Measurements from ENCODE around the gene LAMC3. TPM values are rescaled to one million over a fixed set of nuclear protein-coding genes. Genes with fewer than 3 reads are reported as not detected.
"Not testable (repeated sequence)": the region's sequence is repeated elsewhere in the genome, so short reads cannot be mapped to it uniquely, and the experiment has no call there.

The LAMC3 gene
- total RNA-seq, 1 experiment from 2014 or later, result 1.8 TPM

- in situ Hi-C loops (cut with HindIII; ENCODE audit: low sequenced_read_pairs), result no loop called here
- no peak for DNase-seq (ENCODE audit: low spot score)
Measured at GRCh38 chr9:131103024-131103423, 94.0 kb downstream of the LAMC3 start.

GRCh38 chr9:131103535-131103934 lies 94.6 kb downstream of the LAMC3 start:
- in situ Hi-C loops (cut with HindIII; ENCODE audit: low sequenced_read_pairs), result no loop called here
- no peak for DNase-seq (ENCODE audit: low spot score)

- in situ Hi-C loops (cut with HindIII; ENCODE audit: low sequenced_read_pairs), result no loop called here
- DNase-seq (ENCODE audit: low spot score), result no peak
Measured at GRCh38 chr9:131104016-131104740, 95.2 kb downstream of the LAMC3 start.

GRCh38 chr9:131105952-131106351 lies 97.0 kb downstream of the LAMC3 start:
- DNase-seq (ENCODE audit: low spot score), result no peak
- in situ Hi-C loops (cut with HindIII; ENCODE audit: low sequenced_read_pairs), result no loop called here

- in situ Hi-C loops (cut with HindIII; ENCODE audit: low sequenced_read_pairs), result no loop called here
- DNase-seq (ENCODE audit: low spot score), result peak; percentile 10
Measured at GRCh38 chr9:131107760-131108159, 98.8 kb downstream of the LAMC3 start.

GRCh38 chr9:131111186-131111853 lies 102.3 kb downstream of the LAMC3 start:
- in situ Hi-C loops (cut with HindIII; ENCODE audit: low sequenced_read_pairs), result no loop called here
- DNase-seq (ENCODE audit: low spot score), result no peak

GRCh38 chr9:131111854-131112311 lies 102.9 kb downstream of the LAMC3 start:
- in situ Hi-C loops (cut with HindIII; ENCODE audit: low sequenced_read_pairs), result no loop called here
- DNase-seq (ENCODE audit: low spot score), result peak; percentile 28

- in situ Hi-C loops (cut with HindIII; ENCODE audit: low sequenced_read_pairs), result no loop called here
- no peak for DNase-seq (ENCODE audit: low spot score)
Measured at GRCh38 chr9:131112374-131113154, 103.6 kb downstream of the LAMC3 start.

GRCh38 chr9:131113655-131114054 lies 104.7 kb downstream of the LAMC3 start:
- DNase-seq (ENCODE audit: low spot score), result no peak
- in situ Hi-C loops (cut with HindIII; ENCODE audit: low sequenced_read_pairs), result no loop called here

- no peak for DNase-seq (ENCODE audit: low spot score)
- in situ Hi-C loops (cut with HindIII; ENCODE audit: low sequenced_read_pairs), result no loop called here
Measured at GRCh38 chr9:131114084-131114535, 105.1 kb downstream of the LAMC3 start.

GRCh38 chr9:131115360-131115742 lies 106.4 kb downstream of the LAMC3 start:
- in situ Hi-C loops (cut with HindIII; ENCODE audit: low sequenced_read_pairs); DNase-seq (ENCODE audit: low spot score): not testable (repeated sequence)

- in situ Hi-C loops (cut with HindIII; ENCODE audit: low sequenced_read_pairs), result no loop called here
- DNase-seq (ENCODE audit: low spot score), result peak; percentile 66
Measured at GRCh38 chr9:131116281-131117120, 107.5 kb downstream of the LAMC3 start.

- no peak for DNase-seq (ENCODE audit: low spot score)
- in situ Hi-C loops (cut with HindIII; ENCODE audit: low sequenced_read_pairs), result no loop called here
Measured at GRCh38 chr9:131117121-131117761, 108.3 kb downstream of the LAMC3 start.

GRCh38 chr9:131117762-131118145 lies 108.8 kb downstream of the LAMC3 start:
- in situ Hi-C loops (cut with HindIII; ENCODE audit: low sequenced_read_pairs), result no loop called here
- DNase-seq (ENCODE audit: low spot score), result no peak

- DNase-seq (ENCODE audit: low spot score), result no peak
- in situ Hi-C loops (cut with HindIII; ENCODE audit: low sequenced_read_pairs), result no loop called here
Measured at GRCh38 chr9:131119600-131119999, 110.6 kb downstream of the LAMC3 start.

- DNase-seq (ENCODE audit: low spot score), result no peak
- in situ Hi-C loops (cut with HindIII; ENCODE audit: low sequenced_read_pairs), result no loop called here
Measured at GRCh38 chr9:131120620-131121228, 111.8 kb downstream of the LAMC3 start.

- DNase-seq (ENCODE audit: low spot score), result no peak
- in situ Hi-C loops (cut with HindIII; ENCODE audit: low sequenced_read_pairs), result no loop called here
Measured at GRCh38 chr9:131121346-131121745, 112.4 kb downstream of the LAMC3 start.

- DNase-seq (ENCODE audit: low spot score), result no peak
- in situ Hi-C loops (cut with HindIII; ENCODE audit: low sequenced_read_pairs), result no loop called here
Measured at GRCh38 chr9:131122158-131122557, 113.2 kb downstream of the LAMC3 start.

GRCh38 chr9:131125038-131125287 lies 116.0 kb downstream of the LAMC3 start:
- DNase-seq (ENCODE audit: low spot score), result no peak

More at GRCh38 chr9:131125038-131125287, 116.0 kb downstream of the LAMC3 start:
- in situ Hi-C loops (cut with HindIII; ENCODE audit: low sequenced_read_pairs), result no loop called here
